SU-DHL-6 (cell line): ENCODE data around the gene KCNA10.

Experiments
- H2AFZ ChIP-seq: fragments of 200-600 bp; sonication (generic); 2 replicates; pipeline ENCODE4 v1.6.1; 2014; ENCODE audit warnings: low read depth, mild to moderate bottlenecking, moderate library complexity, mixed read lengths, antibody characterized with exemption, low read length; ENCODE audit not compliant: severe bottlenecking
- H3F3A ChIP-seq: fragments of 200-600 bp; shearing (Covaris generic); 2 replicates; pipeline ENCODE4 v1.6.0; 2016; ENCODE audit warnings: antibody characterized with exemption, mild to moderate bottlenecking; ENCODE audit not compliant: insufficient read depth
- H3K27ac ChIP-seq: fragments of 200-600 bp; sonication (generic); 2 replicates; pipeline ENCODE4 v1.5.1; 2016; ENCODE audit warnings: low read depth, mild to moderate bottlenecking, low read length, moderate library complexity, mixed read lengths
- H3K27me3 ChIP-seq: fragments of 200-600 bp; sonication (generic), shearing (Covaris generic); 2 replicates; pipeline ENCODE4 v1.6.0; 2014; ENCODE audit warnings: mild to moderate bottlenecking, low read length
- H3K36me3 ChIP-seq: fragments of 200-600 bp; sonication (generic); 2 replicates; pipeline ENCODE4 v1.6.1; 2014; ENCODE audit warnings: mild to moderate bottlenecking, low read length, mixed read lengths
- H3K4me2 ChIP-seq: fragments of 300-600, 200-600 bp; shearing (Covaris generic), sonication (generic); 2 replicates; pipeline ENCODE4 v1.6.0; 2014; ENCODE audit warnings: low read length, low read depth, mild to moderate bottlenecking; ENCODE audit not compliant: poor library complexity, severe bottlenecking
- H3K4me3 ChIP-seq: fragments of 200-600 bp; sonication (generic); 2 replicates; pipeline ENCODE4 v1.5.1; 2014; ENCODE audit warnings: antibody characterized with exemption, low read length, mild to moderate bottlenecking, mixed read lengths; ENCODE audit not compliant: insufficient read depth, poor library complexity, severe bottlenecking
- H3K79me2 ChIP-seq: fragments of 200-600 bp; sonication (generic); 2 replicates; pipeline ENCODE4 v1.6.1; 2014; ENCODE audit warnings: mild to moderate bottlenecking, low read length, moderate library complexity; ENCODE audit not compliant: insufficient read depth
- H3K9ac ChIP-seq: fragments of 200-600 bp; sonication (generic); 2 replicates; pipeline ENCODE4 v1.7.0; 2014; ENCODE audit warnings: mild to moderate bottlenecking, low read length
- H3K9me2 ChIP-seq: fragments of 200-600 bp; sonication (generic); replicated peaks from 2 replicates; pipeline ENCODE4 v1.6.1; 2014; ENCODE audit warnings: low read length; ENCODE audit not compliant: insufficient read depth
- H3K9me3 ChIP-seq: fragments of 200-600 bp; sonication (generic); 2 replicates; pipeline ENCODE4 v1.6.1; 2014; ENCODE audit warnings: low read length, mixed read lengths; ENCODE audit not compliant: insufficient read depth
- H4K20me1 ChIP-seq: fragments of 200-600 bp; sonication (generic); 2 replicates; pipeline ENCODE4 v1.6.1; 2014; ENCODE audit warnings: low read depth, mild to moderate bottlenecking, antibody characterized with exemption, low read length, moderate library complexity, mixed read lengths
- CTCF ChIP-seq: fragments of 200-600 bp; sonication (generic); IDR thresholded peaks from one replicate; pipeline ENCODE4 v1.5.1; 2017; ENCODE audit warnings: antibody characterized with exemption, mild to moderate bottlenecking, low read length, moderate library complexity; ENCODE audit not compliant: insufficient read depth, poor library complexity, severe bottlenecking
- EZH2phosphoT487 ChIP-seq: fragments of 200-600 bp; sonication (generic), shearing (Covaris generic); conservative IDR thresholded peaks from 2 replicates; pipeline ENCODE4 v1.6.1; 2018; ENCODE audit warnings: mild to moderate bottlenecking, antibody characterized with exemption, low read length, moderate library complexity, mixed read lengths

The KCNA10 gene

DNA sequence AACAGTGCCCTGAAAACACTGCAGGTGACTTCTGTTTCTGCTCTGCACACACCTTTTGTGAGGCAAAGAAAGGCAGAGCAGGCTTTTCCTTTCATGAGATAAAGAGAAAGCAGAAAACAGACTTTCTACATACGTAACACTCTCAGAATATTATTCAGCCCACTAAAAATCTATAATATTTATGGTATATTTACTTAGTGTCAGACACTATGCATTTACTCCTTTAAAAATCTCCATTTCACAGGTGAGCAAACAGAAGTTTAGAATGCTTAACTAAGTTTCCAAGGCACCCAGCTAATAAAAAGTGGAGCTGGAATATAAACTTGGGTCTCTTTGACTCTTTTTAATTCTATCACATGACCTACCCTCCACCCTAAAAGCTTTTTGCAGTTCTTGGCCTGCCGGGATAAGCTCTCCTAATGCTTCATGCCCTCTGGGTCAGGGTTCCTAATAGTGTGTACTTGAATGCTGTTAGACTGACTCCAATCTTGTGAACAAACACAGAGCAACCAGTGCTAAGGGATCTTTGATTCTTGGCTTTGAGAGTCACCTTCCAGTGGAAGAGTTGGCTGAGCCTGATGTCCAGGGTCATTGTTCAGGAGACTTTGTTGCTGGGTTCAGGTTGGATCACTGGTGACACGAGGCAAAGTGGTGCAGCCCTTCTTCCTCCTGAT is 40.9 kb downstream of the KCNA10 start:
- no peak overlapping the region for H3K4me3 ChIP-seq
- H3K36me3 ChIP-seq, result no peaks in the 10 kb centered on the region
- no peaks in the 10 kb centered on the region for H4K20me1 ChIP-seq
- H3K9ac ChIP-seq, result no peak overlapping the region
- TF ChIP-seq EZH2phosphoT487 (no peak), CTCF (no peak)
- H3F3A ChIP-seq, result no peaks in the 10 kb centered on the region
- no peaks in the 10 kb centered on the region for H3K79me2 ChIP-seq
- H3K27me3 ChIP-seq, result no peaks in the 10 kb centered on the region
- no peaks in the 10 kb centered on the region for H3K9me3 ChIP-seq
- no peak overlapping the region for H3K4me2 ChIP-seq
- H2AFZ ChIP-seq, result no peak overlapping the region
- no peak overlapping the region for H3K27ac ChIP-seq
- H3K9me2 ChIP-seq, result no peaks in the 10 kb centered on the region

- H3K4me3 ChIP-seq, result no peak overlapping the region
These were observed 41.5 kb downstream of the KCNA10 start for GRCh38 chr1:110477445-110477957.

GRCh38 chr1:110477041-110477440 is 41.9 kb downstream of the KCNA10 start:
- TF ChIP-seq CTCF, result no peak
- TF ChIP-seq EZH2phosphoT487, result no peak
- Histone ChIP-seq H3F3A (no peaks in the 10 kb centered on the region), H3K4me2 (no peak overlapping the region), H3K9ac (no peak overlapping the region), H3K9me2 (no peaks in the 10 kb centered on the region), H3K79me2 (no peaks in the 10 kb centered on the region), H3K36me3 (no peaks in the 10 kb centered on the region), H3K4me3 (no peak overlapping the region), H2AFZ (no peak overlapping the region), H3K27ac (no peak overlapping the region), H3K9me3 (no peaks in the 10 kb centered on the region), H4K20me1 (no peaks in the 10 kb centered on the region), H3K27me3 (no peaks in the 10 kb centered on the region)

More at GRCh38 chr1:110477445-110477957, 41.5 kb downstream of the KCNA10 start:
- Histone ChIP-seq H3F3A (no peaks in the 10 kb centered on the region), H3K4me2 (no peak overlapping the region), H3K9ac (no peak overlapping the region), H4K20me1 (no peaks in the 10 kb centered on the region), H3K9me2 (no peaks in the 10 kb centered on the region), H3K9me3 (no peaks in the 10 kb centered on the region), H3K27ac (no peak overlapping the region), H2AFZ (no peak overlapping the region), H3K79me2 (no peaks in the 10 kb centered on the region), H3K27me3 (no peaks in the 10 kb centered on the region), H3K36me3 (no peaks in the 10 kb centered on the region)
- no peak for TF ChIP-seq CTCF
- TF ChIP-seq EZH2phosphoT487, result no peak
